Neural progenitor cell (in vitro differentiated cells): ENCODE data around the gene LIPN. TPM values are rescaled to one million over a fixed set of nuclear protein-coding genes. Genes with fewer than 3 reads are reported as not detected.

ENCODE experiments used
- DNase-seq: peaks from one replicate; pipeline ENCODE4 v3.0.0-alpha.2; 2016; ENCODE audit warnings: low spot score
- H2AFZ ChIP-seq: fragments of 200-600 bp; sonication (generic); replicated peaks from 2 replicates; pipeline ENCODE4 v1.6.1; 2016; ENCODE audit warnings: antibody characterized with exemption
- H3F3A ChIP-seq: fragments of 200-600 bp; sonication (generic); 2 replicates; pipeline ENCODE4 v1.6.1; 2016; ENCODE audit warnings: antibody characterized with exemption, low read depth
- H3K27ac ChIP-seq: fragments of 200-600 bp; sonication (generic); 2 replicates; pipeline ENCODE4 v1.5.1; 2016; ENCODE audit warnings: mild to moderate bottlenecking
- H3K27me3 ChIP-seq: fragments of 200-600 bp; sonication (generic); 2 replicates; pipeline ENCODE4 v1.6.1; 2016; ENCODE audit warnings: mild to moderate bottlenecking, moderate library complexity
- H3K36me3 ChIP-seq: fragments of 200-600 bp; sonication (generic); 2 replicates; pipeline ENCODE4 v1.5.1; 2016
- H3K4me1 ChIP-seq: fragments of 200-600 bp; sonication (generic); 2 replicates; pipeline ENCODE4 v1.6.1; 2016; ENCODE audit warnings: mixed run types
- H3K4me2 ChIP-seq: fragments of 200-600 bp; sonication (generic); 2 replicates; pipeline ENCODE4 v1.6.1; 2016
- H3K4me3 ChIP-seq: fragments of 200-600 bp; sonication (generic); 2 replicates; pipeline ENCODE4 v1.5.1; 2016
- H3K79me2 ChIP-seq: fragments of 200-600 bp; sonication (generic); 2 replicates; pipeline ENCODE4 v1.6.1; 2016; ENCODE audit warnings: low read depth
- H3K9ac ChIP-seq: fragments of 200-600 bp; sonication (generic); 2 replicates; pipeline ENCODE4 v1.6.1; 2016
- H3K9me3 ChIP-seq: fragments of 200-600 bp; sonication (generic); 2 replicates; pipeline ENCODE4 v1.5.1; 2016; ENCODE audit warnings: low read depth
- H4K20me1 ChIP-seq: fragments of 200-600 bp; sonication (generic); 2 replicates; pipeline ENCODE4 v1.6.1; 2016; ENCODE audit warnings: low read depth
- H3K27ac Mint-ChIP-seq: 3 replicates; pipeline ENCODE4 v1.8.0; 2021; ENCODE audit warnings: mixed read lengths
- H3K27me3 Mint-ChIP-seq: 2 replicates; pipeline ENCODE4 v1.8.0; 2022; ENCODE audit warnings: low read depth, mild to moderate bottlenecking, inconsistent platforms, moderate library complexity, mixed read lengths; ENCODE audit not compliant: insufficient read depth
- H3K36me3 Mint-ChIP-seq: 3 replicates; pipeline ENCODE4 v1.8.0; 2021; ENCODE audit warnings: mixed read lengths
- H3K4me1 Mint-ChIP-seq: 3 replicates; pipeline ENCODE4 v1.8.0; 2021; ENCODE audit warnings: mixed read lengths
- H3K4me3 Mint-ChIP-seq: 3 replicates; pipeline ENCODE4 v1.8.0; 2021; ENCODE audit warnings: mild to moderate bottlenecking, moderate library complexity, mixed read lengths
- H3K9me3 Mint-ChIP-seq: 3 replicates; pipeline ENCODE4 v1.8.0; 2020; ENCODE audit warnings: mixed read lengths
- CTCF ChIP-seq: fragments of 200-600 bp; sonication (generic); IDR thresholded peaks from 2 replicates; pipeline ENCODE4 v1.5.1; 2017; ENCODE audit warnings: antibody characterized with exemption, mild to moderate bottlenecking
- EZH2 ChIP-seq: fragments of 200-600 bp; sonication (generic); IDR thresholded peaks from 2 replicates; pipeline ENCODE4 v1.6.1; 2017; ENCODE audit warnings: antibody characterized with exemption, mild to moderate bottlenecking, moderate library complexity
- EZH2phosphoT487 ChIP-seq: fragments of 200-600 bp; sonication (generic); IDR thresholded peaks from 2 replicates; pipeline ENCODE4 v1.6.1; 2017; ENCODE audit warnings: antibody characterized with exemption
- total RNA-seq: library from RNA; depleted of rRNA; stranded (reverse); fragments of >200 nt; gene quantifications from 2 replicates; pipeline ENCODE4 v1.2.3, GENCODE V29; 2015; ENCODE audit warnings: low replicate concordance

LIPN gene
- total RNA-seq, 1 donor from 2014 or later = not detected

GRCh38 chr10:88781206-88781605, 21.4 kb downstream of the LIPN start:
- Mint-ChIP-seq H3K4me3 (no peak overlapping the region), H3K9me3 (no peaks in the 10 kb centered on the region), H3K27ac (no peak overlapping the region), H3K36me3 (no peaks in the 10 kb centered on the region), H3K27me3 (no peaks in the 10 kb centered on the region), H3K4me1 (no peaks in the 10 kb centered on the region)
- H4K20me1 ChIP-seq = no peaks in the 10 kb centered on the region
- no peaks in the 10 kb centered on the region for H3K27me3 ChIP-seq
- H3K4me1 ChIP-seq = no peaks in the 10 kb centered on the region
- TF ChIP-seq EZH2 (no peak), EZH2phosphoT487 (no peak), CTCF (no peak)
- H3K27ac ChIP-seq = no peak overlapping the region
- H2AFZ ChIP-seq = no peak overlapping the region
- no peaks in the 10 kb centered on the region for H3K36me3 ChIP-seq
- H3K9ac ChIP-seq = no peak overlapping the region
- no peak for DNase-seq
- no peaks in the 10 kb centered on the region for H3K9me3 ChIP-seq
- no peak overlapping the region for H3K4me2 ChIP-seq
- H3K4me3 ChIP-seq = no peak overlapping the region
- H3F3A ChIP-seq = no peaks in the 10 kb centered on the region
- no peaks in the 10 kb centered on the region for H3K79me2 ChIP-seq

GRCh38 chr10:88782222-88782621, 22.4 kb downstream of the LIPN start:
- H3K4me3 ChIP-seq = no peak overlapping the region
- TF ChIP-seq EZH2 = no peak
- TF ChIP-seq CTCF = no peak
- no peak for TF ChIP-seq EZH2phosphoT487
- H4K20me1 ChIP-seq = no peaks in the 10 kb centered on the region
- H3K36me3 ChIP-seq = no peaks in the 10 kb centered on the region
- no peak overlapping the region for H3K27ac ChIP-seq
- Mint-ChIP-seq H3K27me3 (no peaks in the 10 kb centered on the region), H3K27ac (no peak overlapping the region), H3K4me3 (no peak overlapping the region), H3K9me3 (no peaks in the 10 kb centered on the region), H3K4me1 (no peaks in the 10 kb centered on the region), H3K36me3 (no peaks in the 10 kb centered on the region)
- H3K9ac ChIP-seq = no peak overlapping the region
- H3K27me3 ChIP-seq = no peaks in the 10 kb centered on the region
- no peaks in the 10 kb centered on the region for H3F3A ChIP-seq
- no peaks in the 10 kb centered on the region for H3K79me2 ChIP-seq
- H3K4me2 ChIP-seq = no peak overlapping the region
- H2AFZ ChIP-seq = no peak overlapping the region
- no peak for DNase-seq
- H3K4me1 ChIP-seq = no peaks in the 10 kb centered on the region
- no peaks in the 10 kb centered on the region for H3K9me3 ChIP-seq

GRCh38 chr10:88783724-88784123, 23.9 kb downstream of the LIPN start:
- H3K4me3 ChIP-seq = no peak overlapping the region
- H3K36me3 Mint-ChIP-seq = no peaks in the 10 kb centered on the region

More at GRCh38 chr10:88783724-88784123, 23.9 kb downstream of the LIPN start:
- H3K27ac Mint-ChIP-seq = no peak overlapping the region
- DNase-seq = no peak
- no peaks in the 10 kb centered on the region for H3K4me1 ChIP-seq
- no peak overlapping the region for H2AFZ ChIP-seq
- TF ChIP-seq CTCF = no peak
- no peak for TF ChIP-seq EZH2phosphoT487
- no peaks in the 10 kb centered on the region for H3F3A ChIP-seq
- H3K4me1 Mint-ChIP-seq = no peaks in the 10 kb centered on the region
- H3K4me3 Mint-ChIP-seq = no peak overlapping the region
- H4K20me1 ChIP-seq = no peaks in the 10 kb centered on the region
- H3K27me3 ChIP-seq = no peaks in the 10 kb centered on the region
- H3K4me2 ChIP-seq = no peak overlapping the region
- H3K27me3 Mint-ChIP-seq = no peaks in the 10 kb centered on the region
- no peak overlapping the region for H3K27ac ChIP-seq
- no peaks in the 10 kb centered on the region for H3K79me2 ChIP-seq
- H3K9me3 ChIP-seq = no peaks in the 10 kb centered on the region
- H3K9me3 Mint-ChIP-seq = no peaks in the 10 kb centered on the region
- H3K9ac ChIP-seq = no peak overlapping the region
- no peaks in the 10 kb centered on the region for H3K36me3 ChIP-seq
